ENCODE measurements around the gene SELENOM. TPM values are rescaled to one million over a fixed set of nuclear protein-coding genes. Genes with fewer than 3 reads are reported as not detected.

The SELENOM gene
- total and polyA plus RNA-seq, 2 of the 8 experiments (the other 6 are each of a cell fraction or from before 2014, with no cell fraction given) = 22.7 to 40.0 TPM

GRCh38 chr22:31142285-31142684 lies 34.9 kb upstream of the SELENOM start (continued):
- TF ChIP-seq E2F6 (IDR thresholded peaks at IDR 0.05) (no peak), CTCF (IDR thresholded peaks at IDR 0.05; ENCODE audit: control extremely low read depth in 1 of 3, insufficient read depth in 1 of 3, low read depth in 1 of 3, low read length in 3 of 3) (no peak), ATF3 (IDR thresholded peaks at IDR 0.05; ENCODE audit: insufficient read depth, low read depth, low read length) (no peak), EP300 (IDR thresholded peaks at IDR 0.05; ENCODE audit: borderline replicate concordance in 1 of 2, low read depth in 2 of 2, low read length in 2 of 2) (no peak), SP2 (IDR thresholded peaks at IDR 0.05; ENCODE audit: low read length) (no peak)
